ENCODE data around the gene FAR2.
"Not testable (repeated sequence)": the region's sequence is repeated elsewhere in the genome, so short reads cannot be mapped to it uniquely, and the experiment has no call there.

FAR2 gene

GRCh38 chr12:29148911-29149690 lies at the start of gene FAR2:
FAR2 (plus strand) TSS chr12:29149278; CDS start chr12:29270450, 121,172 bp downstream.
- no peak for DNase-seq

GRCh38 chr12:29102741-29103140 lies 46.3 kb upstream of the FAR2 start:
- no peak for DNase-seq

- no peak for DNase-seq
These were observed 45.5 kb upstream of the FAR2 start for GRCh38 chr12:29103539-29103974.

GRCh38 chr12:29104516-29104915 lies 44.6 kb upstream of the FAR2 start:
- no peak for DNase-seq

GRCh38 chr12:29110506-29111442 lies 38.3 kb upstream of the FAR2 start:
- no peak for DNase-seq

GRCh38 chr12:29113101-29113500 lies 36.0 kb upstream of the FAR2 start:
- DNase-seq, result no peak

- DNase-seq, result no peak
These were observed 32.7 kb upstream of the FAR2 start for GRCh38 chr12:29116414-29116813.

- no peak for DNase-seq
These were observed 17.5 kb upstream of the FAR2 start for GRCh38 chr12:29131539-29131938.

GRCh38 chr12:29132316-29132715 lies 16.8 kb upstream of the FAR2 start:
- DNase-seq, result no peak

- DNase-seq, result no peak
These were observed 15.9 kb upstream of the FAR2 start for GRCh38 chr12:29133181-29133580.

- no peak for DNase-seq
These were observed 15.4 kb upstream of the FAR2 start for GRCh38 chr12:29133680-29134079.

GRCh38 chr12:29138256-29138655 lies 10.8 kb upstream of the FAR2 start:
- not testable (repeated sequence) for DNase-seq

- DNase-seq, result not testable (repeated sequence)
These were observed 10.2 kb upstream of the FAR2 start for GRCh38 chr12:29138855-29139254.

GRCh38 chr12:29145372-29146170 lies 3.5 kb upstream of the FAR2 start:
- no peak for DNase-seq

GRCh38 chr12:29146196-29146595 lies 2.9 kb upstream of the FAR2 start:
- DNase-seq, result no peak

GRCh38 chr12:29147731-29148595 lies 1.1 kb upstream of the FAR2 start:
- DNase-seq, result no peak

- no peak for DNase-seq
These were observed 525 bp upstream of the FAR2 start for GRCh38 chr12:29148596-29148910.

GRCh38 chr12:29149691-29150281 lies 708 bp downstream of the FAR2 start:
- DNase-seq, result no peak

- DNase-seq, result no peak
These were observed 1.4 kb downstream of the FAR2 start for GRCh38 chr12:29150462-29150861.

GRCh38 chr12:29152223-29152868 lies 3.3 kb downstream of the FAR2 start:
- DNase-seq, result no peak

- peak; percentile 58 for DNase-seq
These were observed 4.0 kb downstream of the FAR2 start for GRCh38 chr12:29152981-29153630.

Data from NCI-H1694 (cell line).